GM12875 (cell line): ENCODE results near the gene CHERP.

Experiments
- H3K4me3 ChIP-seq: one replicate; pipeline ENCODE4 v1.5.1; 2011; ENCODE audit warnings: low read depth, low read length, control low read depth
- CTCF ChIP-seq: IDR thresholded peaks from 2 replicates; pipeline ENCODE4 v1.5.1; 2011; ENCODE audit warnings: low read depth, mild to moderate bottlenecking, control low read depth, inconsistent platforms, low read length, moderate library complexity, borderline replicate concordance; ENCODE audit not compliant: insufficient read depth

CHERP gene

GRCh38 chr19:16520986-16521624, 21.1 kb downstream of the CHERP start:
- no peak for TF ChIP-seq CTCF
- no peak overlapping the region for H3K4me3 ChIP-seq

- TF ChIP-seq CTCF: no peak
- no peak overlapping the region for H3K4me3 ChIP-seq
Observed at GRCh38 chr19:16520074-16520973, 21.9 kb downstream of the CHERP start.

- H3K4me3 ChIP-seq: no peak overlapping the region
- TF ChIP-seq CTCF: no peak
Observed at GRCh38 chr19:16519230-16519687, 23.0 kb downstream of the CHERP start.

- no peak overlapping the region for H3K4me3 ChIP-seq
- TF ChIP-seq CTCF: peak; percentile 7; the same call in 1 of the 2 replicates
Observed at GRCh38 chr19:16518483-16519229, 23.6 kb downstream of the CHERP start.

GRCh38 chr19:16518061-16518460, 24.2 kb downstream of the CHERP start:
- TF ChIP-seq CTCF: no peak
- H3K4me3 ChIP-seq: no peak overlapping the region

GRCh38 chr19:16516923-16517610, 25.2 kb downstream of the CHERP start:
- H3K4me3 ChIP-seq: no peak overlapping the region
- no peak for TF ChIP-seq CTCF
